ENCODE data around the gene KIZ.
"Not testable (repeated sequence)": the region's sequence is repeated elsewhere in the genome, so short reads cannot be mapped to it uniquely, and the experiment has no call there.

Gene KIZ

GRCh38 chr20:21238818-21239536 lies 113.1 kb downstream of the KIZ start:
- TF ChIP-seq, protein P1, sequence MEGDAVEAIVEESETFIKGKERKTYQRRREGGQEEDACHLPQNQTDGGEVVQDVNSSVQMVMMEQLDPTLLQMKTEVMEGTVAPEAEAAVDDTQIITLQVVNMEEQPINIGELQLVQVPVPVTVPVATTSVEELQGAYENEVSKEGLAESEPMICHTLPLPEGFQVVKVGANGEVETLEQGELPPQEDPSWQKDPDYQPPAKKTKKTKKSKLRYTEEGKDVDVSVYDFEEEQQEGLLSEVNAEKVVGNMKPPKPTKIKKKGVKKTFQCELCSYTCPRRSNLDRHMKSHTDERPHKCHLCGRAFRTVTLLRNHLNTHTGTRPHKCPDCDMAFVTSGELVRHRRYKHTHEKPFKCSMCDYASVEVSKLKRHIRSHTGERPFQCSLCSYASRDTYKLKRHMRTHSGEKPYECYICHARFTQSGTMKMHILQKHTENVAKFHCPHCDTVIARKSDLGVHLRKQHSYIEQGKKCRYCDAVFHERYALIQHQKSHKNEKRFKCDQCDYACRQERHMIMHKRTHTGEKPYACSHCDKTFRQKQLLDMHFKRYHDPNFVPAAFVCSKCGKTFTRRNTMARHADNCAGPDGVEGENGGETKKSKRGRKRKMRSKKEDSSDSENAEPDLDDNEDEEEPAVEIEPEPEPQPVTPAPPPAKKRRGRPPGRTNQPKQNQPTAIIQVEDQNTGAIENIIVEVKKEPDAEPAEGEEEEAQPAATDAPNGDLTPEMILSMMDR (conservative IDR thresholded peaks at IDR 0.05; ENCODE audit: low read depth, low read length) = no peak
- no peak for DNase-seq (ENCODE audit: low read depth)
- no peak overlapping the region for H3K4me3 ChIP-seq (ENCODE audit: low read depth, low read length)

DNA sequence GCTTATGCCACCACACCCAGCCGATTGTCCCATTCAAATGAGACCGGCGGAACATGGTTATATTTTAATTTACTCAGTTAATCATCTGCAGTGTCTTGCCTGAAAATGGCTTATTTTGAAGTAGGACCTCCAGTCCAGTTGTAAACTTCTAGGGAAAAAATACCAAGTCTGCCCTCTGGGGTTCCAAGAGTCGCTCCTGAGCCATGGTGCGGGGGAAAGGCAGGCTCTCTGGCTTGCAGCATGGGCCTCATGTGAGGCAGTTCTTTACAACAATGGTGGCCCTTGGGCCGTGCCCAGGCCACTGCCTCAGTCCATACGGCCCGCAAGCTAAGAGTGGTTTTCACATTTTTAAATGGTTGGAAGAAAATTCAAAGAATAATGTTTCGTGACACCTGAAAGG lies 114.5 kb downstream of the KIZ start:
- TF ChIP-seq, protein P1 (conservative IDR thresholded peaks at IDR 0.05; ENCODE audit: low read depth, low read length) = peak; percentile 13
- no peak for DNase-seq (ENCODE audit: low read depth)
- no peak overlapping the region for H3K4me3 ChIP-seq (ENCODE audit: low read depth, low read length)

DNA sequence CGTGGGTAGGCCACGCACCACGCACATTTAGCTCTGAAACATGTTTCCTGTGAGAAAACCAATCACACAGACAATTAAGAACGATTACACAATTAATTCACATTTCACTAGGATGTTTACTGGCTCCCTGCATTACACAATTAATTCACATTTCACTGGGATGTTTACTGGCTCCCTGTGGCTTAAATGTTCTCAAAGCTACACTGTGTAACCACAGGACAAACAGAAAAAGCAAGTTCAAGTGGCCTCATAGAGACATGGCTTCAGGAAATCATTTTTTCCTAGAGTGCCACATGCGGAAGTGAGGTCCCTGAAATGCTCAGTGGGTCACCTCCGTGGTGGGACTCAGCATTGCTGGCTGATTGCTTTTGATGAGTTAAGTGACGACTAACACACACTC lies 115.5 kb downstream of the KIZ start:
- TF ChIP-seq, protein P1 (conservative IDR thresholded peaks at IDR 0.05; ENCODE audit: low read depth, low read length) = no peak
- DNase-seq (ENCODE audit: low read depth) = peak; percentile 7
- no peak overlapping the region for H3K4me3 ChIP-seq (ENCODE audit: low read depth, low read length)

DNA sequence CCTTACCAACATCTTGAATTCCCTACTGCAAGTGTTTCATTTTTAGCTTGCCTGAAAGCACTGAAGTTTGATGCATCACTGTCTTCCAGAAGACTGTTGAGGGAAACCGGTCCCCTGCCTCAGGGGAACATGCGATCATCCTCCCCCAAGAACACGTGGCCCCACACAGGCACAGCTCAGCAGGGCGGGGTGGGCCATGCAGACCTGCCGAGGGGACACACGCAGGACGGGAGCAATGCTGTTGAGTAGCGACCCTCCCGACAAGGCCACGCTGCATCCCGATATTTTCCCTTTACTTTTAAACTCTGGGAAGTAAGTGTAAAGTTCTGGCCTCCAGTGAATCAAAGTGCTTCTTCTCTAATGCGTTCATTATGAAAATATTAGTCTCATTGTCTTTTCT lies 117.9 kb downstream of the KIZ start:
- TF ChIP-seq, protein P1 (conservative IDR thresholded peaks at IDR 0.05; ENCODE audit: low read depth, low read length) = no peak
- no peak for DNase-seq (ENCODE audit: low read depth)
- H3K4me3 ChIP-seq (ENCODE audit: low read depth, low read length) = no peak overlapping the region

- DNase-seq (ENCODE audit: low read depth) = no peak
- H3K4me3 ChIP-seq (ENCODE audit: low read depth, low read length) = no peak overlapping the region
- TF ChIP-seq, protein P1 (conservative IDR thresholded peaks at IDR 0.05; ENCODE audit: low read depth, low read length) = no peak
Observed at GRCh38 chr20:21244808-21245207, 118.9 kb downstream of the KIZ start.

GRCh38 chr20:21246161-21246560 lies 120.3 kb downstream of the KIZ start:
- DNase-seq (ENCODE audit: low read depth) = no peak
- TF ChIP-seq, protein P1 (conservative IDR thresholded peaks at IDR 0.05; ENCODE audit: low read depth, low read length) = no peak
- no peak overlapping the region for H3K4me3 ChIP-seq (ENCODE audit: low read depth, low read length)

- not testable (repeated sequence) for H3K4me3 ChIP-seq (ENCODE audit: low read depth, low read length); DNase-seq (ENCODE audit: low read depth)
Observed at GRCh38 chr20:21247603-21248095, 121.8 kb downstream of the KIZ start.
